ENCODE data around the gene SULT1C2. TPM values are rescaled to one million over a fixed set of nuclear protein-coding genes. Genes with fewer than 3 reads are reported as not detected.
"Not testable (repeated sequence)": the region's sequence is repeated elsewhere in the genome, so short reads cannot be mapped to it uniquely, and the experiment has no call there.

SULT1C2 gene
- total RNA-seq, 1 donor from 2014 or later: 1.2 TPM

- DNase-seq (no peak), ATAC-seq (no peak)
- Histone ChIP-seq H3K36me3 (no peaks in the 10 kb centered on the region), H3K9me3 (no peaks in the 10 kb centered on the region), H3K27me3 (ENCODE audit: low read depth) (no peaks in the 10 kb centered on the region), H3K4me3 (no peak overlapping the region), H3K27ac (no peak overlapping the region), H3K4me1 (no peaks in the 10 kb centered on the region)
- intact Hi-C loops (cut with DNase I): no loop called here
- no peak for TF ChIP-seq CTCF (IDR thresholded peaks at IDR 0.05)
Measured at GRCh38 chr2:108278631-108279030, 10.1 kb upstream of the SULT1C2 start.

GRCh38 chr2:108279468-108279867 is 9.2 kb upstream of the SULT1C2 start:
- no peak for TF ChIP-seq CTCF (IDR thresholded peaks at IDR 0.05)
- Histone ChIP-seq H3K9me3 (no peaks in the 10 kb centered on the region), H3K4me1 (no peaks in the 10 kb centered on the region), H3K27me3 (ENCODE audit: low read depth) (no peaks in the 10 kb centered on the region), H3K4me3 (no peak overlapping the region), H3K27ac (no peak overlapping the region), H3K36me3 (no peaks in the 10 kb centered on the region)
- intact Hi-C loops (cut with DNase I): no loop called here
- DNase-seq (no peak), ATAC-seq (no peak)

- no peak for ATAC-seq
- Histone ChIP-seq H3K4me3 (no peak overlapping the region), H3K9me3 (no peaks in the 10 kb centered on the region), H3K27ac (no peak overlapping the region), H3K27me3 (ENCODE audit: low read depth) (no peaks in the 10 kb centered on the region), H3K4me1 (no peaks in the 10 kb centered on the region), H3K36me3 (no peaks in the 10 kb centered on the region)
- intact Hi-C loops (cut with DNase I): no loop called here
- no peak for TF ChIP-seq CTCF (IDR thresholded peaks at IDR 0.05)
- DNase-seq: no peak
Measured at GRCh38 chr2:108280466-108280865, 8.2 kb upstream of the SULT1C2 start.

GRCh38 chr2:108284566-108284965 is 4.1 kb upstream of the SULT1C2 start:
- intact Hi-C loops (cut with DNase I); H3K27ac ChIP-seq; H3K4me1 ChIP-seq; ATAC-seq; DNase-seq; H3K4me3 ChIP-seq; H3K9me3 ChIP-seq; H3K27me3 ChIP-seq (ENCODE audit: low read depth); H3K36me3 ChIP-seq: not testable (repeated sequence)

GRCh38 chr2:108285616-108286015 is 3.1 kb upstream of the SULT1C2 start:
- no peaks in the 10 kb centered on the region for H3K4me1 ChIP-seq
- ATAC-seq: no peak
- no peak for TF ChIP-seq CTCF (IDR thresholded peaks at IDR 0.05)
- H3K27ac ChIP-seq: no peak overlapping the region
- no peaks in the 10 kb centered on the region for H3K27me3 ChIP-seq (ENCODE audit: low read depth)
- no peaks in the 10 kb centered on the region for H3K36me3 ChIP-seq
- H3K4me3 ChIP-seq: no peak overlapping the region
- no peaks in the 10 kb centered on the region for H3K9me3 ChIP-seq
- intact Hi-C loops (cut with DNase I): no loop called here
- DNase-seq: no peak

GRCh38 chr2:108287169-108287568 is 1.5 kb upstream of the SULT1C2 start:
- TF ChIP-seq CTCF (IDR thresholded peaks at IDR 0.05): no peak
- Histone ChIP-seq H3K36me3 (no peaks in the 10 kb centered on the region), H3K4me1 (no peaks in the 10 kb centered on the region), H3K4me3 (no peak overlapping the region), H3K9me3 (no peaks in the 10 kb centered on the region), H3K27me3 (ENCODE audit: low read depth) (no peaks in the 10 kb centered on the region), H3K27ac (no peak overlapping the region)
- DNase-seq (no peak), ATAC-seq (no peak)
- intact Hi-C loops (cut with DNase I): no loop called here
